GM21825 (cell line): ENCODE results near the gene TMEM154.

ENCODE experiments used
- ATAC-seq: cut with Tn5 transposase; IDR thresholded peaks from one replicate; pipeline ENCODE4 v1.9.1; 2021; ENCODE audit warnings: mild to moderate bottlenecking, moderate library complexity; ENCODE audit not compliant: unreplicated experiment

Gene TMEM154

GRCh38 chr4:152696764-152697261 is 17.0 kb upstream of the TMEM154 start:
- peak; percentile 95 for ATAC-seq

GRCh38 chr4:152693871-152694270 is 14.1 kb upstream of the TMEM154 start:
- no peak for ATAC-seq

- ATAC-seq: no peak
Observed at GRCh38 chr4:152691761-152692160, 12.0 kb upstream of the TMEM154 start.

GRCh38 chr4:152690706-152691651 is 11.2 kb upstream of the TMEM154 start:
- ATAC-seq: no peak

- ATAC-seq: no peak
Observed at GRCh38 chr4:152689615-152690501, 10.1 kb upstream of the TMEM154 start.

- no peak for ATAC-seq
Observed at GRCh38 chr4:152687974-152688599, 8.3 kb upstream of the TMEM154 start.

- ATAC-seq: no peak
Observed at GRCh38 chr4:152686452-152687013, 6.7 kb upstream of the TMEM154 start.

GRCh38 chr4:152684587-152684986 is 4.8 kb upstream of the TMEM154 start:
- ATAC-seq: no peak

- ATAC-seq: peak; percentile 42
Observed at GRCh38 chr4:152684007-152684406, 4.2 kb upstream of the TMEM154 start.

GRCh38 chr4:152682143-152682941 is 2.5 kb upstream of the TMEM154 start:
- no peak for ATAC-seq

- peak; percentile 51 for ATAC-seq
Observed at GRCh38 chr4:152680988-152681603, 1.3 kb upstream of the TMEM154 start.

- no peak for ATAC-seq
Observed at GRCh38 chr4:152678841-152679240, 956 bp downstream of the TMEM154 start.

GRCh38 chr4:152677117-152677516 is 2.7 kb downstream of the TMEM154 start:
- ATAC-seq: no peak

- no peak for ATAC-seq
Observed at GRCh38 chr4:152676052-152676854, 3.5 kb downstream of the TMEM154 start.

GRCh38 chr4:152674359-152674758 is 5.4 kb downstream of the TMEM154 start:
- no peak for ATAC-seq

- ATAC-seq: no peak
Observed at GRCh38 chr4:152673489-152673888, 6.3 kb downstream of the TMEM154 start.

- no peak for ATAC-seq
Observed at GRCh38 chr4:152672206-152673092, 7.3 kb downstream of the TMEM154 start.
